WTC11 (cell line): ENCODE measurements around the gene MACROD2.

Experiments
- OVOL2 ChIP-seq: fragments of 250-450 bp; sonication (Bioruptor Pico); IDR thresholded peaks from 2 replicates; pipeline ENCODE4 v1.9.0; 2021; ENCODE audit warnings: mild to moderate bottlenecking, borderline replicate concordance
- TF ChIP-seq, protein P1 (sequence below): sonication (generic); formaldehyde crosslinking; IDR thresholded peaks from 2 replicates; pipeline ENCODE4 v1.8.0; 2022; ENCODE audit warnings: mild to moderate bottlenecking, missing genetic modification reagents
- TF ChIP-seq, protein P2 (sequence below): fragments of 200-600 bp; IDR thresholded peaks from 2 replicates; pipeline ENCODE4 v1.8.0; 2022; ENCODE audit warnings: antibody characterized with exemption

DNA sequence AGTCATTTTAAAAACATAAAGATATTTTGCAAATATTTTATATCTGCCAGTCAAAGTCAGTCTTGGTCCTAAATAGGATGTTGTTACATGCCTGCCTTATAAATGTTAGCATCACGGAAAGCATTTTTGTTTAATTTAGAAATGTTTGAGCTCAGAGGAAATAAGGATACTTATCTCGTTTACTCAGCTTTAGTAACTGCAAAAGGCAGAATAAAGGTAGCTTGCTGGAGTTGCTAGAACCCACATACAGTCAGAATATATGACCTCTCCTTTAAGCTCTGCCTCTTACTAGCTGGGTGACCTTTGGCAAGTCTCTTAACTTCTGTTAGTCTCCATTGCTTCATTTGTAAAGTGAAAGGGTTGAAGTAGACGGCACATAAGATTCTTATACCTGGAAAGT is 1710.7 kb downstream of the MACROD2 start:
- TF ChIP-seq, protein P1, sequence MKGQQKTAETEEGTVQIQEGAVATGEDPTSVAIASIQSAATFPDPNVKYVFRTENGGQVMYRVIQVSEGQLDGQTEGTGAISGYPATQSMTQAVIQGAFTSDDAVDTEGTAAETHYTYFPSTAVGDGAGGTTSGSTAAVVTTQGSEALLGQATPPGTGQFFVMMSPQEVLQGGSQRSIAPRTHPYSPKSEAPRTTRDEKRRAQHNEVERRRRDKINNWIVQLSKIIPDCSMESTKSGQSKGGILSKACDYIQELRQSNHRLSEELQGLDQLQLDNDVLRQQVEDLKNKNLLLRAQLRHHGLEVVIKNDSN: no peak
- TF ChIP-seq, protein P2, sequence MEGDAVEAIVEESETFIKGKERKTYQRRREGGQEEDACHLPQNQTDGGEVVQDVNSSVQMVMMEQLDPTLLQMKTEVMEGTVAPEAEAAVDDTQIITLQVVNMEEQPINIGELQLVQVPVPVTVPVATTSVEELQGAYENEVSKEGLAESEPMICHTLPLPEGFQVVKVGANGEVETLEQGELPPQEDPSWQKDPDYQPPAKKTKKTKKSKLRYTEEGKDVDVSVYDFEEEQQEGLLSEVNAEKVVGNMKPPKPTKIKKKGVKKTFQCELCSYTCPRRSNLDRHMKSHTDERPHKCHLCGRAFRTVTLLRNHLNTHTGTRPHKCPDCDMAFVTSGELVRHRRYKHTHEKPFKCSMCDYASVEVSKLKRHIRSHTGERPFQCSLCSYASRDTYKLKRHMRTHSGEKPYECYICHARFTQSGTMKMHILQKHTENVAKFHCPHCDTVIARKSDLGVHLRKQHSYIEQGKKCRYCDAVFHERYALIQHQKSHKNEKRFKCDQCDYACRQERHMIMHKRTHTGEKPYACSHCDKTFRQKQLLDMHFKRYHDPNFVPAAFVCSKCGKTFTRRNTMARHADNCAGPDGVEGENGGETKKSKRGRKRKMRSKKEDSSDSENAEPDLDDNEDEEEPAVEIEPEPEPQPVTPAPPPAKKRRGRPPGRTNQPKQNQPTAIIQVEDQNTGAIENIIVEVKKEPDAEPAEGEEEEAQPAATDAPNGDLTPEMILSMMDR: no peak
- no peak for TF ChIP-seq OVOL2
